HFFc6 (cell line): ENCODE results near the gene CEP135. TPM values are rescaled to one million over a fixed set of nuclear protein-coding genes. Genes with fewer than 3 reads are reported as not detected.
A peak's percentile ranks its signal among the peaks of the same experiment; 100 is the strongest.
"Not testable (repeated sequence)": the region's sequence is repeated elsewhere in the genome, so short reads cannot be mapped to it uniquely, and the experiment has no call there.

Experiments used
- DNase-seq: peaks from one replicate; pipeline ENCODE4 v3.0.0-alpha.2; 2018
- H3K27ac Mint-ChIP-seq: 2 replicates; pipeline ENCODE4 v1.8.0; 2020; ENCODE audit warnings: mild to moderate bottlenecking, mixed read lengths
- H3K27me3 Mint-ChIP-seq: 2 replicates; pipeline ENCODE4 v1.8.0; 2021; ENCODE audit warnings: mild to moderate bottlenecking, moderate library complexity, mixed read lengths; ENCODE audit not compliant: insufficient read depth
- H3K36me3 Mint-ChIP-seq: 2 replicates; pipeline ENCODE4 v1.8.0; 2021; ENCODE audit warnings: low read depth, mixed read lengths
- H3K4me1 Mint-ChIP-seq: 2 replicates; pipeline ENCODE4 v1.8.0; 2020; ENCODE audit warnings: low read depth, mixed read lengths
- H3K4me3 Mint-ChIP-seq: 2 replicates; pipeline ENCODE4 v1.8.0; 2020; ENCODE audit warnings: mild to moderate bottlenecking, moderate library complexity, mixed read lengths
- H3K9me3 Mint-ChIP-seq: 2 replicates; pipeline ENCODE4 v1.8.0; 2020; ENCODE audit warnings: mild to moderate bottlenecking, mixed read lengths
- CTCF ChIP-seq: fragments of 200-600 bp; sonication (generic); IDR thresholded peaks from 2 replicates; pipeline ENCODE4 v1.5.0; 2021; ENCODE audit warnings: antibody characterized with exemption, mild to moderate bottlenecking
- total RNA-seq, 6 experiments: library from RNA; stranded (reverse); fragmentation: NEBNext Ultra II Directional; extraction: Animal tissue kit (Norgen Biotek cat#: 25700); gene quantifications; 2 replicates in 1 of 6; 3 replicates in 5 of 6; pipeline ENCODE4 v1.2.3, GENCODE V29; 2021

Gene CEP135
- total RNA-seq, 6 experiments from 2014 or later = 4.3 to 7.0 (median 6.3) TPM

DNA sequence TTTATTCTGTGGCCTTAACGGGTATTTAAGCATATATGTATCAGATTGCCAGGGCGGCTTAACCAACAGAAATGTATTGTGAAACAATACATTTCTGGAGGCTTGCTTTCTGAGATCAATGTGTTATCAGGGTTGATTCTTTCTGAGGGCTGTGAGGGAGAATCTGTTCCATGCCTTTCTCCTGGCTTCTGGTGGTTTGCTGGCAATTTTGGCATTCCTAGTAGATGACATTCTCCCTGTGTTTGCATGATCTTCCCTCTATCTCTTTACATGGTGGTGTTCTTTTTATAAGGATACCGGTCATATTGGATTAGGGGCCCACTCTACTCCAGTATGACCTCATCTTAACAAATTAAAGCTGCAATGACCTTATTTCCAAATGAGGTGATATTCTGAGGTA, 16.9 kb upstream of the CEP135 start:
- Mint-ChIP-seq H3K36me3 (no peaks in the 10 kb centered on the region), H3K9me3 (peaks cover 7% of the 10 kb centered on the region; the same call in 1 of the 2 replicates), H3K27ac (no peak overlapping the region), H3K4me3 (no peak overlapping the region), H3K27me3 (peaks cover 2% of the 10 kb centered on the region), H3K4me1 (peaks cover 18% of the 10 kb centered on the region)
- TF ChIP-seq CTCF = no peak
- DNase-seq = peak; percentile 42

- Mint-ChIP-seq H3K27ac (no peak overlapping the region), H3K36me3 (no peaks in the 10 kb centered on the region), H3K9me3 (peaks cover 8% of the 10 kb centered on the region), H3K27me3 (peaks cover 3% of the 10 kb centered on the region), H3K4me1 (peaks cover 18% of the 10 kb centered on the region), H3K4me3 (no peak overlapping the region)
- DNase-seq = no peak
- TF ChIP-seq CTCF = no peak
Measured at GRCh38 chr4:55932511-55932910, 16.2 kb upstream of the CEP135 start.

DNA sequence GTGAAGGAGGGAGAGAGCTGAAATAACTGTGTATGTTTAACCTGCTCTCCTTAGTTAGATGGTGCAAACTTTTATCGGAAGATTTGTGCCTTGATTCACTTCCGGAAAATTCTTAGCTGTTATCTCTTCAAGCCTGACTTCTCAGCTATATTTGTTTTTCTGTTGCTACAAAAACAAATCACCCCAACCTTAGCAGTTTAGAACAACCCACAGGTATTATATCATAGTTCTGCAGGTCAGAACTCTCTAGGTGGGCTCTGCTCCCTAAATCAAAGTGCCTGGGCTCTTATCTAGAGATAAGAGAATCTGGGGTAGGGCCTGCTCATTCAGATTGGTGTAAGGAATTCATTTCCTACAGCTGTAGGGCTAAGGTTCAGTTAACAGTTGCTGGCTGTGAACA, 15.1 kb upstream of the CEP135 start:
- Mint-ChIP-seq H3K36me3 (no peaks in the 10 kb centered on the region), H3K27ac (no peak overlapping the region), H3K27me3 (peaks cover 2% of the 10 kb centered on the region), H3K4me1 (peaks cover 18% of the 10 kb centered on the region), H3K9me3 (peaks cover 8% of the 10 kb centered on the region), H3K4me3 (no peak overlapping the region)
- no peak for TF ChIP-seq CTCF
- no peak for DNase-seq

GRCh38 chr4:55935907-55936306, 12.8 kb upstream of the CEP135 start:
- not testable (repeated sequence) for H3K27ac Mint-ChIP-seq

GRCh38 chr4:55938481-55938880, 10.3 kb upstream of the CEP135 start:
- Mint-ChIP-seq H3K4me3 (no peak overlapping the region), H3K27me3 (peaks cover 4% of the 10 kb centered on the region), H3K9me3 (peaks cover 8% of the 10 kb centered on the region), H3K27ac (no peak overlapping the region), H3K4me1 (no peaks in the 10 kb centered on the region), H3K36me3 (no peaks in the 10 kb centered on the region)
- TF ChIP-seq CTCF = no peak
- no peak for DNase-seq

More at GRCh38 chr4:55935907-55936306, 12.8 kb upstream of the CEP135 start:
- H3K36me3 Mint-ChIP-seq, H3K4me3 Mint-ChIP-seq, H3K27me3 Mint-ChIP-seq, DNase-seq, H3K9me3 Mint-ChIP-seq: not testable (repeated sequence)
- peaks cover 16% of the 10 kb centered on the region for H3K4me1 Mint-ChIP-seq

DNA sequence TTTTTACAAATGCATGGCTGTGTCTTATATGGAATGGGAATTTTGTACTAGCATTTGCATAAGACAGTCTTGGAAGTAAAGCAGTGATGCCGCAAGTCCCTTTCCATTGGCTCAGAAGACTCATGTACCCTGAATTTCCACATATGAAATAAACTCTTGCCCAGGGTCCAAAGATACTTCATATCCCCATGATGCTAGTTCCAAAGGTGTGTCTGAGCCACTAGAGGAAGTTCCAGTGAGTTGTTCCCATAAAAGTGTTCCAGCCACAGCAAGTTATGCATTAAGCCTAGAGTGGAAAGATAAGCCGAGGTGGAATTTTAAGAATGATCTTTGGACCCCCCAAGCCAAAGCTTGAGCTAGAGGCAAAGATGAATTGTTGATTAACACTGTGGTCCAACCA, 9.3 kb upstream of the CEP135 start:
- DNase-seq = no peak
- Mint-ChIP-seq H3K27me3 (peaks cover 4% of the 10 kb centered on the region), H3K4me3 (no peak overlapping the region), H3K27ac (no peak overlapping the region), H3K36me3 (no peaks in the 10 kb centered on the region), H3K9me3 (peaks cover 8% of the 10 kb centered on the region), H3K4me1 (no peaks in the 10 kb centered on the region)
- TF ChIP-seq CTCF = no peak
